HTR-8/SVneo (cell line): ENCODE data around the gene S100A9.
"Not testable (repeated sequence)": the region's sequence is repeated elsewhere in the genome, so short reads cannot be mapped to it uniquely, and the experiment has no call there.

Source experiments
- DNase-seq: peaks from one replicate; pipeline ENCODE4 v3.0.0; 2011; ENCODE audit warnings: low spot score, mixed read lengths; ENCODE audit not compliant: insufficient read length
- FAIRE-seq: peaks from 2 replicates; lab custom pipeline; 2011; peaks lifted over from hg19 to GRCh38; lab: Jason Lieb, UNC

Gene S100A9

GRCh38 chr1:153343811-153344717, 13.6 kb upstream of the S100A9 start:
- FAIRE-seq, result no peak

GRCh38 chr1:153344718-153345025, 13.0 kb upstream of the S100A9 start:
- DNase-seq, result no peak
- no peak for FAIRE-seq

More at GRCh38 chr1:153343811-153344717, 13.6 kb upstream of the S100A9 start:
- DNase-seq, result no peak

- FAIRE-seq (no peak), DNase-seq (no peak)
These were observed 12.2 kb upstream of the S100A9 start for GRCh38 chr1:153345187-153346076.

DNA sequence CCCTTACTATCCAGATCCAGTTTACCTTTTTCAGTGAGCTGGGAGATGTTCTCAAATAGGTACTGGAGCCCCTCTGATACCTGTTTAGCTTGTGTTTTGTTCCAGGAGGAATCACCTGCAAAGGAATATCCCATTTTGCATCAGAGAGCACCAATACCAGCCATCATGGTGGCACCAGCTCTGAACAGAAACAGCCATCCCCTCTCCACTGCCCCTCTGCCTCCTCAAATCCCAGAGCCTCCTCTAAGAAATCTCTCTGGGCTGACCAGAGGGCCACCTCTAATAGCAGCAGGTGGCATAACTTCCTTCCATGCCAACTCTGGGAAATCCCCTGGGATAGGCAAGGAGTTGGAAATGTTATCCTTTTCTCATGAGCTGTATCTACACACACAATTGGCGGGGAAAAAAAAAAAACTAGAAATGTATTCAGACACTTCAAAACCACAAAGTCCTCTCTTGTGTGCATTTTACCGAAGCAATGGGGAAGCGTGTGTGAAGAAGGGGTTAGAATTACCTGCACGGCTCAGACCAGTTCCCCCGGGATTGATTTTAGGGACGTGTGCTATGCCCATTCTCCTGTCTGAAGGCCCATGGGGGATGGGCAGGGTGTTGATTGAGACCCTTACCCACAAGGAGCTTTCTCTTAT, 11.5 kb upstream of the S100A9 start:
- FAIRE-seq, result no peak
- no peak for DNase-seq

DNA sequence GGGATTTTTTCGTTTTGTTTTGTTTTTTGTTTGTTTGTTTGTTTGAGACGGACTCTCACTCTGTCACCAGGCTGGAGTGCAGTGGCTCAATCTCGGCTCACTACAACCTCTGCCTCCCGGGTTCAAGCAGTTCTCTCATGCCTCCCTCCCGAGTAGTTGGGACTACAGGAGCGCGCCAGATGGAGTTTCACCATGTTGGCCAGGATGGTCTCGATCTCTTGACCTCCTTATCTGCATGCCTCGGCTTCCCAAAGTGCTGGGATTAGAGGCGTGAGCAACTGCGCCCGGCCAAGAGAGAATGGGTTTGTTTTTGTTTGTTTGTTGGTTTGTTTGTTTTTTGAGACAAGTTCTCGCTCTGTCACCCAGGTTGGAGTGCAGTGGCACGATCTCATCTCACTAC, 10.6 kb upstream of the S100A9 start:
- FAIRE-seq, DNase-seq: not testable (repeated sequence)

GRCh38 chr1:153347856-153348255, 9.8 kb upstream of the S100A9 start:
- no peak for FAIRE-seq

GRCh38 chr1:153348511-153349362, 8.9 kb upstream of the S100A9 start, which contains the start of gene PGLYRP4:
Gene PGLYRP4, minus strand, starts transcription at chr1:153348841. Its CDS starts 909 bp downstream, at chr1:153347932.
- FAIRE-seq, result no peak
- DNase-seq, result no peak

More at GRCh38 chr1:153347856-153348255, 9.8 kb upstream of the S100A9 start:
- DNase-seq, result no peak

- FAIRE-seq, result no peak
- no peak for DNase-seq
These were observed 8.0 kb upstream of the S100A9 start for GRCh38 chr1:153349363-153350320.

DNA sequence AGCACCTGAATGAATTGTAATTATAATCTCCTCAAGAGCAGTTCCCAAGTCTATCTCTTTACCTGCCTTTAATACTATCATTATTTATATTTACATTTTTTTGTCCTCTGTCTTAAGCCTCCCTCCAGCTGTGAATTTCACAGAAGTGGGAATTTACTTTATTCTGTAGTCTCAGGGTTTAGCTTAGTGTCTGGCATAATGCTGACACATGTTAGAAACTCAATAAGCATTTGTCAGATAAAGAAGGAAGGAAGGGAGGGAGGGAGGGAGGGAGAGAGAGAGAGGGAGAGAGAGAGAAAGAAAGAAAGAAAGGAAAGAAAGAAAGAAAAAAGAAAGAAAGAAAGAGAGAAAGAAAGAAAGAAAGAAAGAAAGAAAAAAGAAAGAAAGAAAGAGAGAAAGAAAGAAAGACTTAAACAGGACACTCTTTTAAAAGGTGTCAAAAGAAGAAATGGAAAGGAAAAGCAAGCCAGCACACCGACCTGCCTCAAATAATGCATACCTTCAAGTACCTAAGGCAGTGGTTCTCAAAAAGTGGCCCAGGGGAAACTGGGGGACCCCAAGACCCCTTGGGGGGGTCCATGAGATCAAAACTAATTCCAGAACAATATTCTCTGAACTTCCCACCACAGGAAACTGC, 7.2 kb upstream of the S100A9 start:
- DNase-seq (no peak), FAIRE-seq (no peak)

DNA sequence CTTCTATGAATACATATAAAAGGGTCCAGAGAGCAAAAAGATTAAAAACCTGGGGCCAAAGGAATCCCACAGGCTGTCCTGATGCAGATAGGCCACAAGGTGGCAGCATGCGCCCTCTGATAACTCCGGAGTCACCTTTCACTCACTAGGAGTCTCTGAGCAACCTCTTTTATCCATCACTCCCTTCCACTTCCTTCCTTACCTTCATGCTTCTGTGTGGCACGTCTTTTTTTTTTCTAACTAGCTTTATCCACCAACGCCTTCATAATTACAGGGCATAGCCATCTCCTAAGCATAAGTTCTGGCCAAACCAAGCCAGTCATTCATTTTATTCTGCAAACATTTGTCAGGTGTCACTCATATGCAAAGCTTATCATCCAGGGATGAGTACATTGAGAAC, 5.1 kb upstream of the S100A9 start:
- FAIRE-seq (no peak), DNase-seq (peak; percentile 70)

DNA sequence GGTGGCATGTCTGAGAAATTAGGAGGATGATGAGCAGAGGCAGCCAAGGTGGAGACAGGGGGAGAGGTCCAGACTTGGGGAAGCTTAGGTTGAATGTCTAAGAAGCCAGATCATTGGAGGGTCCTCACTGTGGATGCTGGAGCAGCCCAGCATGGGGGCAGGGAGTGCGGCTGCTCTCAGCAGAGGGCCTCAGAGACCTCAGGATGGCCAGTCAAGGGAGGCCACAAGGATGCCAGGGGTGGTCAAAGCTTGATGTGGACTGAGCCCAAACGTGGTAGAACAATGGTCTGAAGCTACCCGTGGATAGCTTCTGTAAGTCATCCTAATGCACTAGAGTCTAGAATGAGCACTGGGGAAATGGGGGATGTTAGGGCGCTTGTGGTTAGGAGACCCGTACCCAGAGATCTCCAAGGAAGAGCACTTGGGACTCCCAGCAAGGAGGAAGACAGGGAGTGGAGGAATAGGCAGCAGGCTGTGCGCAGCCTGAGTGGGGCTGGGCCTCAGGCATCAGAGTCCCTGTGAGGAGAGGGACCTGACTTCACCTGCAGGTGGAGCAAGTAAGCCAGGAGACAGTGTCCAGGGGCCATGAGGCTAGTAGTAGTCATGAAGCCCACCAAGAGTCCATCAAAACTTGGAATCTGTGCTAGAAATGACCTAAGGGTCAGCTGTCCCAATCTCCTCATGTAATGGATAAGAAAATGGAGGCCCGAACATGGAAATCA, 4.3 kb upstream of the S100A9 start:
- DNase-seq (peak; percentile 48), FAIRE-seq (no peak)

DNA sequence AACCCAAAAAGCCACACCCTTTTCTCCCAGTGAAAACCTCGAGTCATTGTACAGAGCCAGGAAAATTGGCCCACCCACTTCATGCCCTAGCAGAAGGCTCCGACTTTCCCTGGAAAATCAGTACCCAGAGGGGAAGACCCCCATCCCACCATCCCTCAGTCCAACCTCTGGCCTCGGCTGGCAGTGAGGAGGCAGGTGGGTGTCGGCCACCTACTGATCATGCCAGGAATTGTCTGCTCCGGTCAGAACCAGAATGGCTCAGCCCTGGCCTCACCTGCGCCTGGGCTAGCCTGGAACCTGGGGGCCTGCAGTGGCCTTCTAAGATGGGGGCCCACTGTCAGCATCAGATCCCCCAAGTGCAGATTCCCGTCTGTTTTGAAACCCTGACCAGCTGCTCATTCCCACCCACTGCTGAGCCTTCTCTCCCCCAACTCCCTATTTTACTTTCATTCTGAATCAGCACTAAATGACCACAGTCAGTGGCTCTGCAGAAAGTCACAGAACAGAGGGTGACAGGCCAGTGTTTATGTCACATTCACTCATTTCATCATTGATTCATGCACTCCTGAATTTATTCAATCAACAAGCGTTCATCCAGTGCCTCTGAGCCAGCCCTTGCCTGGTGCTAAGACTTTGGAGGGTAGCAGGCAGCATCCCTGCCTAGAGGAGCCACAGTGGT, 3.0 kb upstream of the S100A9 start:
- FAIRE-seq (no peak), DNase-seq (no peak)

GRCh38 chr1:153355445-153356071, 2.1 kb upstream of the S100A9 start:
- peak; percentile 37 for DNase-seq
- no peak for FAIRE-seq

DNA sequence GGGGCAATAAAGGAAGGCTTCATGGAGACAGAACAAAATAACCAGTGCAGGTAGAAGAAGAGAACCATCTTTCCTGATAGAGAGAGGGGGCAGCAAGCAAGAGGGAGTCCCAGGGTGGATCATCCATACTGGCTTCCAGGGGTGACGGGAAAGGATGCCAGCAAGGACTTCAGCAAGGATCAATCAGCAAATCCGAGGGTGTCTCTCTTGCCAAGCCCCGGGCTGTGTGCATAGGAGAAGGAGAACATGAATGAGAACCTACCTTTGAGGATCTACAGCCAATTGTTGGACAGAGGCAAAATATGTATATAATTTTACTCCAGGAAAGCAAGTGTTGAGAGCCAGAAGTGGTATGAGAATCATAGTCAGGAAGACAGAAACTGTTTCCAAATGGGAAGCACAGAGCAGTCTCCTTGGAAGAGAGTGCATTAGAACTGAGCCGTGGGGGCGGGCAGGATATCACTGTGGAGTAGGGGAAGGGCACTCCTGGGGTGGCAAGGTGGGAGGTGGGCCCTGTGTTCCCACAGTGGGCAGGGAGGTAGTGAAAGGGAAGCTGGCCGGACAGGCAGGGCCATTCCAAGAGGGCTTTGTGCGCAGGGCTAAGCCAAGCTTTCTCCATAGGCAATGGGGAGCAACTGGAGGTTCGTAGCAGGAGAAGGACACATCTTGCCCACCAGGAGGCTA, 1.1 kb upstream of the S100A9 start:
- FAIRE-seq, result no peak

DNA sequence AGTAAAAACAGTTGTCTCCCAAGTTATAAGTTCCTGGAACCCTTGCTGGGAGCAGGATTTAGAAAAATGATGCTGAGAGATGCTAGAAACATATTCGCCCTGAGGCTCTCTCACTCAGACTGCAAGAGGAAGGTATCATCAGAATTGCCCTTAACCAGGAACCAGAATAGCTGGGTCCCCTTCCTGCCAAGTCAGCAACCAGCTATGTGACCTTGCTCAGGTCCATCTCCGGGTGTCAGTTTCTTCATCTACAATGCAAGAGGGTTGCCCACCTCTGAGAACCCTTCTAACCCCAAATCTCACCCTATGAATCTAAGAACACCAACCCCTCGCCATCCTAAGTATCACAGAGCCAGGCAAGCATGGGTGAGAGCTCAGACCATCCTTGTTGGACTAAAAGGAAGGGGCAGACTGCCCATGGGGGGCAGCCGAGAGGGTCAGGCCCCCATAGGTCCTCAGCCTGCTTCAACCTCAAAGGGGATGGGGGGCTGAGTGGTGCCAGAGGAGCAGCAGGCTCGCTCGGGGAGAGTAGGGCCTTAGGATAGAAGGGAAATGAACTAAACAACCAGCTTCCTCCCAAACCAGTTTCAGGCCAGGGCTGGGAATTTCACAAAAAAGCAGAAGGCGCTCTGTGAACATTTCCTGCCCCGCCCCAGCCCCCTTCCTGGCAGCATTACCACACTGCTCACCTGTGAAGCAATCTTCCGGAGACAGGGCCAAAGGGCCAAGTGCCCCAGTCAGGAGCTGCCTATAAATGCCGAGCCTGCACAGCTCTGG, 390 bp upstream of the S100A9 start:
- DNase-seq, result no peak
- FAIRE-seq, result no peak

More for the DNA sequence above, 1.1 kb upstream of the S100A9 start:
- DNase-seq, result no peak
